ENCODE results near the gene CFAP68. TPM values are rescaled to one million over a fixed set of nuclear protein-coding genes. Genes with fewer than 3 reads are reported as not detected.

The CFAP68 gene
- total and polyA plus RNA-seq, 9 of the 15 experiments (the other 6 are each of a cell fraction or from before 2014, with no cell fraction given) = 22.8 to 72.3 (median 52.5) TPM

GRCh38 chr11:111879637-111879960 is 258 bp downstream of the CFAP68 start:
- intact Hi-C loops (cut with micrococcal nuclease) = loop anchor here (1.0 to 5.0 kb wide), 8 partner anchors 33 to 403 kb away; partner anchors contain the start of genes BCO2, CRYAB, HSPB2 and SDHD
- FAIRE-seq = no peak
- Histone ChIP-seq H3K4me2 (ENCODE audit: insufficient read depth, low read length) (peak overlapping the region; percentile 96), H3K9me3 (replicated peaks; ENCODE audit: control insufficient read depth, insufficient read depth, low read depth, low read length) (no peaks in the 10 kb centered on the region), H3K27ac (ENCODE audit: extremely low read depth, low read depth, low read length) (peak overlapping the region; percentile 95), H3K27me3 (ENCODE audit: control insufficient read depth in 2 of 2, insufficient read depth in 2 of 2, low read length in 2 of 2) (no peaks in the 10 kb centered on the region), H3K4me3 (peak overlapping the region; percentile 62), H4K20me1 (replicated peaks; ENCODE audit: control insufficient read depth, insufficient read depth, low read length) (no peaks in the 10 kb centered on the region), H3K9me1 (ENCODE audit: control insufficient read depth, insufficient read depth, low read length) (no peaks in the 10 kb centered on the region), H3K79me2 (ENCODE audit: control insufficient read depth, insufficient read depth, low read length) (peaks cover 8% of the 10 kb centered on the region), H3K9ac (ENCODE audit: insufficient read depth in 1 of 2, low read depth in 2 of 2, low read length in 2 of 2) (peak overlapping the region; percentile 86 to 94; a peak in 3 of 4 replicates), H2AFZ (ENCODE audit: low read depth, low read length) (peak overlapping the region; percentile 99), H3K36me3 (ENCODE audit: control insufficient read depth, insufficient read depth, low read length) (peaks cover 13% of the 10 kb centered on the region; the same call in 2 of the 3 replicates), H3K4me1 (replicated peaks in 1 of 2; ENCODE audit: control insufficient read depth in 2 of 2, insufficient read depth in 2 of 2, low read length in 2 of 2) (peaks cover 10 to 21% of the 10 kb centered on the region in 2 experiments; a peak in 4 of 5 replicates)
- CTCF ChIA-PET (ENCODE audit: low intra/inter-chr PET ratio) = interaction anchor here (1.3 to 2.2 kb wide), 3 partner anchors 100 to 118 kb away, joined by 5 to 26 read pairs (median 5); no protein-coding TSS in a partner anchor
- POLR2A ChIA-PET = interaction anchor here (3.6 kb wide), 1 partner anchor 8 kb away, joined by 18 read pairs; the partner anchor contains the start of gene ALG9
- TSS peak; percentile 90 for BruUV-seq (replicated peaks)
- in situ Hi-C loops (cut with MboI) = loop anchor here (5.0 kb wide), 1 partner anchor 108 kb away; no protein-coding TSS in a partner anchor
- no peak for DNase-seq (ENCODE audit: extremely low read depth in 1 of 4, low spot score in 3 of 4)
- WGBS (ENCODE audit: insufficient coverage, low coverage, missing lambda C conversion rate) = 4% methylated on average over 6 of the region's 6 CpGs
- peak; percentile 13 for ATAC-seq
- no peak for TF ChIP-seq MTA2 (IDR thresholded peaks at IDR 0.05; ENCODE audit: low read depth)
- 0 out of 2 replicates have a peak, but pooled peaks have one; percentile 21 for TF ChIP-seq AFF4 (CRISPR knock-in tag; IDR thresholded peaks at IDR 0.05)
- peak; percentile 74; the same call in 1 of the 2 replicates for TF ChIP-seq CUX1 (CRISPR knock-in tag; IDR thresholded peaks at IDR 0.05)
- TF ChIP-seq, protein P1, sequence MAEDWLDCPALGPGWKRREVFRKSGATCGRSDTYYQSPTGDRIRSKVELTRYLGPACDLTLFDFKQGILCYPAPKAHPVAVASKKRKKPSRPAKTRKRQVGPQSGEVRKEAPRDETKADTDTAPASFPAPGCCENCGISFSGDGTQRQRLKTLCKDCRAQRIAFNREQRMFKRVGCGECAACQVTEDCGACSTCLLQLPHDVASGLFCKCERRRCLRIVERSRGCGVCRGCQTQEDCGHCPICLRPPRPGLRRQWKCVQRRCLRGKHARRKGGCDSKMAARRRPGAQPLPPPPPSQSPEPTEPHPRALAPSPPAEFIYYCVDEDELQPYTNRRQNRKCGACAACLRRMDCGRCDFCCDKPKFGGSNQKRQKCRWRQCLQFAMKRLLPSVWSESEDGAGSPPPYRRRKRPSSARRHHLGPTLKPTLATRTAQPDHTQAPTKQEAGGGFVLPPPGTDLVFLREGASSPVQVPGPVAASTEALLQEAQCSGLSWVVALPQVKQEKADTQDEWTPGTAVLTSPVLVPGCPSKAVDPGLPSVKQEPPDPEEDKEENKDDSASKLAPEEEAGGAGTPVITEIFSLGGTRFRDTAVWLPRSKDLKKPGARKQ (CRISPR knock-in tag; IDR thresholded peaks at IDR 0.05) = no peak
- TF ChIP-seq PHTF2 (CRISPR knock-in tag; IDR thresholded peaks at IDR 0.05) = no peak
